Astrocyte (in vitro differentiated cells and primary cell): Measurements from ENCODE around the gene FRMD4A. TPM values are rescaled to one million over a fixed set of nuclear protein-coding genes. Genes with fewer than 3 reads are reported as not detected.
"Not testable (repeated sequence)": the region's sequence is repeated elsewhere in the genome, so short reads cannot be mapped to it uniquely, and the experiment has no call there.

ENCODE experiments used
- DNase-seq: peaks from one replicate; pipeline ENCODE4 v3.0.0-alpha.2; 2010; ENCODE audit warnings: low read depth
- FAIRE-seq: peaks from 2 replicates; lab custom pipeline; 2011; peaks lifted over from hg19 to GRCh38; lab: Jason Lieb, UNC
- H2AFZ ChIP-seq: 2 replicates; pipeline ENCODE4 v1.6.0; 2012; ENCODE audit warnings: low read depth, low read length, inconsistent platforms
- H3K27ac ChIP-seq: 2 replicates; pipeline ENCODE4 v1.5.1; 2011; ENCODE audit warnings: low read depth, low read length, inconsistent platforms
- H3K27me3 ChIP-seq: 2 replicates; pipeline ENCODE4 v1.6.0; 2011; ENCODE audit warnings: low read length, inconsistent platforms; ENCODE audit not compliant: insufficient read depth
- H3K36me3 ChIP-seq: 2 replicates; pipeline ENCODE4 v1.5.1; 2011; ENCODE audit warnings: low read length, inconsistent platforms; ENCODE audit not compliant: insufficient read depth
- H3K4me1 ChIP-seq: 2 replicates; pipeline ENCODE4 v1.5.1; 2011; ENCODE audit warnings: low read length, inconsistent platforms; ENCODE audit not compliant: insufficient read depth
- H3K4me2 ChIP-seq: 2 replicates; pipeline ENCODE4 v1.6.0; 2012; ENCODE audit warnings: low read length, inconsistent platforms
- H3K4me3 ChIP-seq: 2 replicates; pipeline ENCODE4 v1.5.1; 2011; ENCODE audit warnings: low read depth, mild to moderate bottlenecking, low read length, inconsistent platforms; ENCODE audit not compliant: insufficient read depth
- H3K79me2 ChIP-seq: 2 replicates; pipeline ENCODE4 v1.6.0; 2012; ENCODE audit warnings: mild to moderate bottlenecking, low read length, inconsistent platforms; ENCODE audit not compliant: insufficient read depth
- H3K9ac ChIP-seq: 2 replicates; pipeline ENCODE4 v1.6.0; 2012; ENCODE audit warnings: mild to moderate bottlenecking, low read length, inconsistent platforms
- H3K9me3 ChIP-seq: 2 replicates; pipeline ENCODE4 v1.5.1; 2012; ENCODE audit warnings: low read depth, mild to moderate bottlenecking, low read length, inconsistent platforms; ENCODE audit not compliant: insufficient read depth
- H4K20me1 ChIP-seq: 2 replicates; pipeline ENCODE4 v1.6.0; 2012; ENCODE audit warnings: low read length, inconsistent platforms; ENCODE audit not compliant: insufficient read depth
- H3K27ac Mint-ChIP-seq: one replicate; pipeline ENCODE4 v1.8.0; 2021; ENCODE audit warnings: mild to moderate bottlenecking, mixed read lengths; ENCODE audit not compliant: unreplicated experiment
- H3K27me3 Mint-ChIP-seq: one replicate; pipeline ENCODE4 v1.8.0; 2021; ENCODE audit warnings: low read depth, mixed read lengths; ENCODE audit not compliant: unreplicated experiment
- H3K36me3 Mint-ChIP-seq: one replicate; pipeline ENCODE4 v1.8.0; 2021; ENCODE audit warnings: low read depth, mixed read lengths; ENCODE audit not compliant: unreplicated experiment
- H3K4me1 Mint-ChIP-seq: one replicate; pipeline ENCODE4 v1.8.0; 2021; ENCODE audit warnings: low read depth, mixed read lengths; ENCODE audit not compliant: unreplicated experiment
- H3K4me3 Mint-ChIP-seq: one replicate; pipeline ENCODE4 v1.8.0; 2021; ENCODE audit warnings: mild to moderate bottlenecking, moderate library complexity, mixed read lengths; ENCODE audit not compliant: unreplicated experiment
- H3K9me3 Mint-ChIP-seq: one replicate; pipeline ENCODE4 v1.8.0; 2021; ENCODE audit warnings: mild to moderate bottlenecking, mixed read lengths; ENCODE audit not compliant: unreplicated experiment
- CTCF ChIP-seq: IDR thresholded peaks from 2 replicates; pipeline ENCODE4 v1.5.1; 2011; ENCODE audit warnings: low read depth, mild to moderate bottlenecking, inconsistent platforms, low read length, moderate library complexity; ENCODE audit not compliant: insufficient read depth
- EZH2 ChIP-seq: IDR thresholded peaks from 2 replicates; pipeline ENCODE4 v1.6.1; 2012; ENCODE audit warnings: mild to moderate bottlenecking, low read length, inconsistent platforms; ENCODE audit not compliant: insufficient read depth
- total RNA-seq: library from RNA; stranded (reverse); gene quantifications from 2 replicates; pipeline ENCODE4 v1.2.1, GENCODE V29; 2021

FRMD4A gene
- total RNA-seq, 1 donor from 2014 or later: 82.5 TPM

GRCh38 chr10:13767676-13768178 is 563.0 kb downstream of the FRMD4A start:
- Mint-ChIP-seq H3K4me3 (no peak overlapping the region), H3K27me3 (no peaks in the 10 kb centered on the region), H3K27ac (no peak overlapping the region), H3K4me1 (peaks cover 7% of the 10 kb centered on the region), H3K9me3 (no peaks in the 10 kb centered on the region), H3K36me3 (peaks cover 18% of the 10 kb centered on the region)
- DNase-seq (no peak), FAIRE-seq (no peak)
- Histone ChIP-seq H3K4me3 (no peak overlapping the region), H2AFZ (no peak overlapping the region), H3K9ac (no peak overlapping the region), H3K9me3 (no peaks in the 10 kb centered on the region), H3K27ac (no peak overlapping the region), H3K36me3 (peaks cover 4% of the 10 kb centered on the region), H3K27me3 (no peaks in the 10 kb centered on the region), H3K4me2 (no peak overlapping the region), H4K20me1 (no peaks in the 10 kb centered on the region), H3K4me1 (peaks cover 5% of the 10 kb centered on the region), H3K79me2 (peaks cover 5% of the 10 kb centered on the region)
- TF ChIP-seq CTCF: no peak
- TF ChIP-seq EZH2: no peak

GRCh38 chr10:13767148-13767547 is 563.6 kb downstream of the FRMD4A start:
- not testable (repeated sequence) for H3K27me3 Mint-ChIP-seq, FAIRE-seq, H3K9ac ChIP-seq, DNase-seq, H3K27ac ChIP-seq, H3K4me3 Mint-ChIP-seq, H3K9me3 Mint-ChIP-seq, H3K79me2 ChIP-seq, H3K27me3 ChIP-seq, H3K4me1 ChIP-seq, H3K27ac Mint-ChIP-seq, H2AFZ ChIP-seq, H3K4me3 ChIP-seq, H3K36me3 ChIP-seq, H3K9me3 ChIP-seq, H4K20me1 ChIP-seq, H3K4me1 Mint-ChIP-seq, H3K4me2 ChIP-seq
- peaks cover 17% of the 10 kb centered on the region for H3K36me3 Mint-ChIP-seq

GRCh38 chr10:13765641-13766341 is 564.9 kb downstream of the FRMD4A start:
- Mint-ChIP-seq H3K27ac (peak overlapping the region; percentile 34), H3K9me3 (no peaks in the 10 kb centered on the region), H3K4me3 (no peak overlapping the region), H3K27me3 (no peaks in the 10 kb centered on the region), H3K36me3 (peaks cover 15% of the 10 kb centered on the region), H3K4me1 (peaks cover 7% of the 10 kb centered on the region)
- no peaks in the 10 kb centered on the region for H3K9me3 ChIP-seq
- H3K36me3 ChIP-seq: peaks cover 6% of the 10 kb centered on the region
- peaks cover 4% of the 10 kb centered on the region for H3K79me2 ChIP-seq
- no peak overlapping the region for H3K4me2 ChIP-seq
- H3K27me3 ChIP-seq: no peaks in the 10 kb centered on the region
- H3K4me1 ChIP-seq: peaks cover 5% of the 10 kb centered on the region
- H3K4me3 ChIP-seq: no peak overlapping the region
- FAIRE-seq (no peak), DNase-seq (peak; percentile 27)
- H4K20me1 ChIP-seq: no peaks in the 10 kb centered on the region
- H3K9ac ChIP-seq: no peak overlapping the region
- H2AFZ ChIP-seq: no peak overlapping the region
- TF ChIP-seq CTCF: no peak
- no peak for TF ChIP-seq EZH2
- H3K27ac ChIP-seq: no peak overlapping the region
